DMS153 treated with DMSO at 0.1 percent for 48 hours (cell line): ENCODE data around the gene NACA.
"Not testable (repeated sequence)": the region's sequence is repeated elsewhere in the genome, so short reads cannot be mapped to it uniquely, and the experiment has no call there.

Experiments used
- DNase-seq: peaks from one replicate; lab custom pipeline; 2025; ENCODE audit not compliant: unreplicated experiment; lab: John Stamatoyannopoulos, UW

The NACA gene

DNA sequence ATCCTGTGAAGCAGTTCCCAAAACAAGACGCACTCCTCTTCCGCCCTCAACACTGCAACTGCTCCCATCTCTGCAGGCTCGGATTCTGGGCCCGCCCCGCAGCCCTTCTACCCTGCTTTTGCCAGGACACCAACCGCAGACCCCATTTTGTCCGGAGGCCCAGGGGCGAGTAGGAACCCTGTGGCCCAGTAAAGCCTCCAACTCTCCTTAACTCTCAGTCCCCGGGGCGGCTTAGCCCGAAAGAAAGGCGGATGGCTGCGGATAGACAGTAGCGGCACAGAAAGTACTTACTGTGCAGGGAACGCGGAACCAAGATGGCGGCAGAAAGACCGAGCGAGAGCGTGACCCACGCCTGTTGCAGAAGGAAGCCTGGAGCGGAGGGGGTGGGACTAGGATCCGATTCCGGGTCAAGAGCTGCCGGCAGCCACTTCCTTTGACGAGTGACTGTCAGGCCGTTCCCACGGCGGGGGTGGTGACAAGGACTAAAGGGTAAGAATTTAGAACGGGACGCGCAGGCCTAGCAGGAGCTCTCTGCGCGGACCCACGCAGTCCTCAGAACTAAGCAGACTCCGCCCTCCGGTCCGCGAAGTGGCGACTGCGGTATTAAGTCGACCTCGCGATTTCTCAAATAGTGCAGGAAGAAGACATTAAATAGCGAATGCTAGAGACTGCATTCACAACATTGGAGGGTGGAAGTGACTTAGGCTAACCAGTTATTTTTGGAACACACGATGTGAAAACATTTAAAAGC, at the start of gene NACA:
NACA (minus strand) TSS at position 328 of the 751 bp plus-strand sequence. CDS start 778 bp downstream, outside the sequence.
- DNase-seq: peak; percentile 92

DNA sequence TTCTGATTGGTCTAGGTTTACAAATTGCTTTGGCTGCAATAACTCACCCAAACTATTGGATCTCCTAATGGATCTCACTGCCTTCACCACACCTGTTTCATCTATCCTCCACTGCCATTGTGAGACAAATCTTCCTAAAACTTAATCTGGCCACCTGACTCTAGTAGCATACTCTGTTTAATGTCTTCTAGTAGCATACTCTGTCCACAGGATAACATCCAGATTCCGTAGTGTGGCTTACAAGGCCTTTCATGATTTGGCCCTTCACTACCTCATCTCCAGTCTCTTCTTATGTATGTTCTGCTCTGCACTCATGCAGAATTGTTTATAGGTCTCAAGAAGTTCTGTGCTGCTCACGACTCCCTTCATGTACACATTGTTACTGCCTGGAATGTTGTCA, 48.0 kb upstream of the NACA start:
- no peak for DNase-seq

DNA sequence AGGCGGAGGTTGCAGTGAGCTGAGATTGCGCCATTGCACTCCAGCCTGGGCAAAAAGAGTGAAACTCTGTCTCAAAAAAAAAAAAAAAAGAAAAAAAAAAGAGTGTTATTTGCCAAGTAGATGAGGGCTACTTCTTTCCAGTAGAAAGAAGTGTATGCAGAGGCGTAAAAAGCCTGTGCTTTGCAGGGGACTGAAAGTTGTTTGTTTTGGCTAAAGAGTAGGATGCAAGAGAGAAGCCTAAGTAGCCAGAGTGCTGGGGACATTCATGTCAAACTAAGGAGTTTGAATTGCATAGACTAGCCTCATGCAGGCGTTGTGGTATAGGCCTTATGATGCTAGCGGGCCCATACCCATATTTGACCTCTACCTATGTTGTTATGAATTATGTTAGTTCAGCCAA, 47.5 kb upstream of the NACA start:
- DNase-seq: no peak

DNA sequence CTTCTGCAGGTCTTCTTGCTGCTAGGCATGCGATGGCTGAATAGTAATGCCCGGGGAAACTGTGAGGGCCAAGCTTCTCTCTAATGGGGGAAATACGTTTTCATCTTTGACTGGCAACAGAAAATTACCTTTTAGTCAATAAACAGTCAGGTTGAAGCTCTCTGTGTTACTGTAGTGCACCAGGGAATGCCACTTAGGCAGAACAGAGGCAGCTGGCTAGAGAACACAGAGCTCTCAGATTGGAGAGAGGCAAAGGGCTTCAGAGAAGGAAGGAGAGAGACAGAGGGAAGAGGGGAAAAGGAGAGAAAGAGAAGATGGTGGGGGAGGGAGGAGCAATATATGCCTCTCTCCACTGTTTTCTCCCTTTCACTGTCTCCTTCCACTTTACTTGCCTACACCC, 44.8 kb upstream of the NACA start:
- no peak for DNase-seq

DNA sequence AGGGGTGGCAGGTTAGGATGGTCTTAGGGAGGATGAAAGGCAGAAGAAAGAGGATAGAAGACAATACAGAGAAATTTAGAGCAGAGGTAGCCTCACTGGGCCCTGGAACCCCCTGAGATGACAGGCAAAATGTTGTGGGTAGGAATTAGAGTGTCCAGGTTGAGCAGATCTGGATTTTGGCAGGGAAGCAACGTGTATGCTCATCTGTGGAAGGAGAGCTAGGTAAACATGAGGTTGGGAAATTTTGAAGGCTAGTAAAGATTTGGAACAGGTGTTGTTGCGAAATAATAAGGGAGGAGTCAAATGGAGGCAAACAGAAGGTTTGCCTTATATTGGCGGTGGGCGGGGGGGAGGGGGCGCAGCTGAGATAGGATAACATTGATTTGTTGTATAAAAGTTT, 43.3 kb upstream of the NACA start:
- DNase-seq: no peak

DNA sequence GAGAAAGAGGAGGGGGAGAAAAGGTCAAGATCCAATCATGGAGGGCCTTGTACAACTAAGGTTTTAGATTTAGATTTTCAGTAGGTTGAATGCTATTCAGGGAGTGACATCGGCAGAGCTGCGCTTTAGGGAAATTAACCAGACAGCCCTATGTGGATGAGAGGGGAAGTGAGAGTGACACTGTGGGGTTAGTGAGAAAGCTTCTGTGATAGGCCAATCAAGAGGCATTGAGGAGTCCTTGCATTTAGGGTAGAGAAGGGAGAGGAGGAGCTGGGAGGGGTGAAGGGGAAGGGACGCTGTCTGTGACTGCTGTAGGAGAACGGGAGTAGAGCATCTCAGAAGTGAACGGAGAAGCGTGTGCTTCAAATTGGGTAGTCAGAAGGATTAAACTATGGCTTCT, 41.4 kb upstream of the NACA start:
- DNase-seq: no peak

DNA sequence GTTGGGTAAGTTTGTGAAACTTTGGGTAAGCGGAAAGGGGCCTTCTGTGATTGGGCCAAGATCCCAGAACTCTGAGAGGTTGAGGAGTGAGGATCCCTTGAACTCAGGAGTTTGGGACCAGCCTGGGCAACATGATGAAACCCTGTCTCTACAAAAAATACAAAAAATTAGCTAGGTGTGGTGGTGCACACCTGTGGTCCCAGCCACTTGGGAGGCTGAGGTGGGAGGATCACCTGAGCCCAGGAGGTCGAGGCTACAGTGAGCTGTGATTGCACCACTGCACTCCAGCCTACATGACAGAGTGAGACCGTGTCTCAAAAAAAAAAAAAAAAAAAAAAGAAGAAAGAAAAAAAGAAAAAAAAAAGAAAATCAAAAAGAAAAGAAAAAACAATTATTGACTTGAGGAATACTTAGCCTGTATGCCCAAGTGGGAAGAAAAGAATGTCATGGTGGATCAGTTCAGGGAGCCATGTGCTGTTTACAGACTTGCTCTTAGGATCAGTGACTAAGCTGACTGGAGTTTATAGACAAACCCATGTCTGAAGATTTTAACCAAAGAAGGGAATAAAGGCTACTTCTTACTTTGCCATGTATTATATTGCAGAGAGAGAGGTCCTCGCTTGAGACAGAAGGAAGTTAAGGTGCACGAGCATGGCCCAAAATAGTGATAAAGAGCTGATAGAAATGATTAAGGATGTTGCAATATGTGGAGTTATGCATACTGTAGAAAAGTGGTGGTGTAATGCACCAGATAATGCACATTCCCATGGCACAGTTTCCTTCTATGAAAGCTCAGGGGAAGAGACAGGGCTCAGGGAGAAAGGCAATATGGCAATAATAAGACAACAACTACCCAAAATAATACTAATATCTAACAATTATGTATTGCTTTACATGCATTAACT, 38.9 kb upstream of the NACA start:
- no peak for DNase-seq

DNA sequence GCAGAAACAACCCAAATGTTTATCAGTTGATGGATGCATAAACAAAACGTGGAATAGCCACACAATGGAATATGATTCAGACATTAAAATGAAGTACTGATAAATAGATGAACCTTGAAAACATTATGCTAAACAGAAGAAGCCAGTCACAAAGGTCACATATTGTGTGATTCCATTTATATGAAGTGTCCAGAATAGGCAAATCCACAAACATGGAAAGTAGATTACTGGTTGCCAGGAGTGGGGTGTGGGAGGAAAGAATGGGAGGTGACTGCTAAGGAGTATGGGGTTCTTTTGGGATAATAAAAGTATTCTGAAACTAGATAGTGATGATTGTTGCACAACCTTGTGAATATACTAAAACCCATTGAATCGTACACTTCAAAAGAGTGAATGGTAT, 36.7 kb upstream of the NACA start:
- no peak for DNase-seq

DNA sequence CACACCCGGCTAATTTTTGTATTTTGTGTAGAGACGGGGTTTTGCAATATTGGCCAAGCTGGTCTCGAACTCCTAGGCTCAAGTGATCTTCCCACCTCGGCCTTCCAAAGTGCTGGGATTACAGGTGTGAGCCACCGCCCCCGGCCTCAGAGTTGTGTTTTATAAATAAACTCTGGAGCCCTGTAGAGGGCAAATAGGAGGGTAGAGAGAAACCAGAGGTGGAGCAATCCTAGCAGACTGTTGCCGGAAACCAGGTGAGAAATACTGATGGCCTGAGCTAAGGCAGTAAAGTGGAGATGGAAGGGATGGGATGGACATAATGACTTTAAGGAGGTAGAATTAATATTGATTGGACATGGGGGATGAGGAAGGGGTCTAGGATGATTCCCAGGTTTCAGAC, 35.4 kb upstream of the NACA start:
- no peak for DNase-seq

DNA sequence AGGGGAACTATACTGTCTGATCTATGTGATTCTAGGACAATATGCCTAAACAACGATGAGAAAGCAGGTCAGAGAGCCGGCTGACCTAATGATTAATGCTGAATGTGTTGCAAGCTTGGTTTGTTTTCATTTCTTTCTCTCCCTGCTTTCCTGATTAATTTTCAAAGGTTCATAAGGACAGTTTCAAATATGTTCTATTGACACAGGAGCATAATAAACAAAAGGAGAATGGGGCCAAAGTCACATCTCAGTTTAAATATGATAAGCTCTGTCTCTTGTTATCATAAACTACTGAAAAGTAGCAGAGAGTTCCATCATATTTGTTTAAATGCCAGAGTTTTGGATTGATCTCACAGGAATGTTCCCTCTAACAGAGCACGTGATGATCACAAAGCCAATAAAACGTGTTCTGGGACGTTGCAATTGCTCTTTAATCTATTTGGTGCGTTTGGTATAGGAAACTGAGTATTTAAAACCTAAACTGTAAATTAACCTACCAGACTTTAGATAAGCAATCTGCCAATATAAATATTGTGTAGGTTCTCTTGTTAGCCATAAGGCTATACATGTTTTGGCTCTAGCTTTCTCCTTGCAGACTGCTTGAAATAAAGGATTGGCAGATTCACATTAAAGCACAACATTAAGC, 34.3 kb upstream of the NACA start:
- DNase-seq: no peak

DNA sequence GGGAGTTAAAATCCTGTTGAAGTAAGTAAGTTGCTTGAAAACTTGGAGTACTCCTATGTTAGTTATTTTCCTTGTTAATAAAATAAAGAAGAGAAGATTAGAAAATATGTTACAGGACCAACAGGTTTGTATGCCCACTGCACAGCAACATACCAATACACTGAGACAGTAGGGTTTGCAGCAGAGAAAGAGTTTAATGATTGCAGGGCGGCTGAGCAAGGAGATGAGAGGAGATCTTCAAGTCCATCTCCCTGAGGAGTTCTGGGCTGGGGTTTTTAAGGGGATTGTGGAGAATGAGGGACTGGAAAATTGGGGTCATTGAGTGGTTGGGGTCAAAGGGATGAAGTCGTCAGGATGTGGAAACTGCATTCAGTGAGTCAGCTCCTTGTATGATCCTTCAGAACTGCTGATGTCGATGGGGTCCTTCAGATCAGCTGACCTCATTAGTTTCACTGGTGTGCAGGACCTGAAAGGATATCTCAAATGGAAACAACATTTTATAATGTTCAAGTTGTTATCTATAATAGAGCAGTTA, 33.7 kb upstream of the NACA start:
- no peak for DNase-seq

DNA sequence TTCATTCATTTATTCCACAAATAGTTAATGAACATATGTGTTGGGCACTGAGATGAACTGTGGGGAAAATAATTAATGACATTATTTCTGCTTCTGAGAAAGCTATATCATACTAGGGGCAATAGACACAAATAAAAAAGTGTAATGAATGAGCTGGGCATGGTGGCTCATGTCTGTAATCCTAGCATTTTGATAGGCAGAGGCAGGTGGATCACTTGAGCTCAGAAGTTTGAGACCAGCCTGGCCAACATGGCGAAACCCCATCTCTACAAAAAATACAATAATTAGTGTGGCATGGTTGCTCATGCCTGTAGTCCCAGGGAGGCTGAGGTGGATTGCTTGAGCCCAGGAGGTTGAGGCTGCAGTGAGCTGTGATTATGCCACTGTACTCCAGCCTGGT, 32.9 kb upstream of the NACA start:
- not testable (repeated sequence) for DNase-seq

DNA sequence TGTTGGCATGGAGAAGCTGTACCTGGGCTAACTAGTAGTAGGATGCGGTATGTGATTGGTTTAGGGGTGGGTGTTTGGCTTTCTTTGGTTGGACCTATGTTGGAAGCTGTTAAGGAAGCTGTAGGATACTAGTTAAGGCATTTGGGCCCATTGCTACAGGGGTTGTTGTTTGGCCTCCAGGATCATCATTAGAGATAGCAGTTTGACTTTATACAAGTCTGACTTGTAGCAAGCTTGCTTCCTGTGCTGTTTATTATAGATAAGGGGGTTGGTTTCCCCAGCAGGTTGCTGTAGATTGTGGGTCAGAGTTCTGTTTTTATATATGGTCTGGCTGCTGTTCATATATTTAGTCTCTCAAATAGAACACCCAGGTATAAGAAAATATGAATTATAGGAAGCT, 28.5 kb upstream of the NACA start:
- no peak for DNase-seq

DNA sequence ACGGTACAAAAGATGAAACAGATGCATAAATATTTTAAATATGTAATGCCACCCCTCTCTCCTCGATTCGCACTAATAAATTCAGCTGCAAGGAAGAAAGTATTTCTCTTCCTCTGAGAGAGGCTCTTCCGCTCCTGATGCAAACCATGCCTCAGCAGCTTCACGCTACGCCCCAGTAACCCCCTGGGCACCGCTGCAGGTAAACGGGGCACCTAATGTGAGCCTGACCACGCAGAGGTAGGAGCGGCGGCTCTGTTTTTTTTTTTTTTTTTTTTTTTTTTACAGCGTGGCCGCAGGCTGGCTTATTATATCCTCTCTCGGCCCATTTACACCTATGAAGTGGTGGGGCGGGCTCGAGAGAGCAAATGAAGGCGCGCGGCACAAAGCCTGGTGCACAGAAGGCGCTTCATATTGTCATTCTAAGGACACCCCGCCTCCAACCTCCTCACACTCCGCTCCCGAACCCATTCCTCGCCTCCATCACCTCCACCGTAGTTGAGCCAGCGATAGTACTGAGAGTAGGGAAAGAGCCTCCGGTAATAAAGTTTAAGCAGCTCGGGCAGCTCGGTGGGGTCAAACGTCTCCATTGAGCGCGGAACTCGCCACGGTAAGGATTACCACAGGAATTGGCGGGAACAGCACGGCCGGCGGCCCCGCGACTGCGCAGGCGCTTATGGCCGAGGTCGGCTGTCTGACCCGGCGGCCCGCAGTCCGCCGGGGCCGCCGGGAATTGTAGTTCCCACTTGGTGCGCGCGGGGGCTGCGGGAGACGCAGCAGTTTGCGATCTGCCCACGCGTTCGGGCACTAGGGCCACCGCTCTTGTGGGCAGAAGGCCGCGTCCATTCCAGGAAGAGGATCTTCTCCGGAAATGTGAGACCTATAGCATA, 26.9 kb upstream of the NACA start, which contains the start of gene PRIM1:
PRIM1 (minus strand) TSS at position 612 of the 887 bp plus-strand sequence; CDS start at position 587, 25 bp downstream.
- peak; percentile 91 for DNase-seq

DNA sequence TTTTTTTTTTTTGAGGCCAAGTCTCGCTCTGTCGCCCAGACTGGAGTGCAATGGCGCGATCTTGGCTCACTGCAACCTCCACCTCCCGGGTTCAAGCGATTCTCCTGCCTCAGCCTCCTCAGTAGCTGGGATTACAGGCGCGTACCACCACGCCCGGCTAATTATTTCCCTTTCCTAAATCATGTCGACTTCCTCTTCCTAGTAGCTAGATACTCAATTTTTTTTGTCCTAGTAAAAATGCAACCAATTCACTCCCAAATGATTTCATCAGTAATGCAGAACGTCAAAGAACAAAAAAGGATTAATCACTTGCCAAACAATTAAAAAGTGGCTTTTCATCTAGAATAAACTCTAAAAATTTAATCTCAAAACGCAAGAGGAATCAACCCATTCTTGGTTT, 25.5 kb upstream of the NACA start:
- DNase-seq: not testable (repeated sequence)

DNA sequence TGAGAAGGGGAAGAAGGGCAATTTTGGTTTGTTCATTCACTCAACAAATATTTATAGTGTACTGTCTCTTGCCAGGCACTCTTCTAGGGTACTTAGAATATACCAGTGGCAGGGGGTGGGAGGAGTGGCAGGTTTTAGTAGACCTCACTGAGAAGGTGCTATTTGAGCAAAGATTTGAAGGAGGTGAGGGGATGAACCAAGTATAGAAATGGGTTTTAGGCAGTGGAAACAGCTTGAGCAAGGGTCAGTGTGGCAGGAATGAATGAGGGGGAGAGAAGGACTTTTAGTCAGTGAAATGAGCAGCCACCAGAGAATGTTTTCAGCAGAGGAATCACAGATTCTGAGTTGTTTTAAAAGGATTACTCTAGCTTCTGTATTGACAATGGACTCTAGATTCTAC, 24.8 kb upstream of the NACA start:
- DNase-seq: no peak

DNA sequence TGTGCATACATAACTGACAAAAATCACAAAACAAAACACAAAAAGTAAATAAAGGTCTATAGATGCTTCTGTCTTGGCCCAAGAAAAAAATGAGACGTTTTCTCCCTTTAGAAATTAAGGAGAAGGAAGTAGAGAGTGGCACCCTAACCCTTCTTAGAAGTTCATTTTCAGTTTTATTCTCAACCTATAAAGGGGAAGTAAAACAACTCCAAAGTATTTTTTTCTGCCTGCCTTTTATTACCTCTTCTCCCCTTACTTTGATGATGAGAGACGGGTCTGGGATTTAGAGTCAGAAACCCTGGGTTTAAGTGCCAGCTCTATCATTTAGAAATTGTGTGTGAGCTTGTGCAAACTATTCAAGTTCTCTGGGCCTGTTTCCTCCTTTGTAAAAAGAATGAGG, 24.3 kb upstream of the NACA start:
- DNase-seq: no peak

DNA sequence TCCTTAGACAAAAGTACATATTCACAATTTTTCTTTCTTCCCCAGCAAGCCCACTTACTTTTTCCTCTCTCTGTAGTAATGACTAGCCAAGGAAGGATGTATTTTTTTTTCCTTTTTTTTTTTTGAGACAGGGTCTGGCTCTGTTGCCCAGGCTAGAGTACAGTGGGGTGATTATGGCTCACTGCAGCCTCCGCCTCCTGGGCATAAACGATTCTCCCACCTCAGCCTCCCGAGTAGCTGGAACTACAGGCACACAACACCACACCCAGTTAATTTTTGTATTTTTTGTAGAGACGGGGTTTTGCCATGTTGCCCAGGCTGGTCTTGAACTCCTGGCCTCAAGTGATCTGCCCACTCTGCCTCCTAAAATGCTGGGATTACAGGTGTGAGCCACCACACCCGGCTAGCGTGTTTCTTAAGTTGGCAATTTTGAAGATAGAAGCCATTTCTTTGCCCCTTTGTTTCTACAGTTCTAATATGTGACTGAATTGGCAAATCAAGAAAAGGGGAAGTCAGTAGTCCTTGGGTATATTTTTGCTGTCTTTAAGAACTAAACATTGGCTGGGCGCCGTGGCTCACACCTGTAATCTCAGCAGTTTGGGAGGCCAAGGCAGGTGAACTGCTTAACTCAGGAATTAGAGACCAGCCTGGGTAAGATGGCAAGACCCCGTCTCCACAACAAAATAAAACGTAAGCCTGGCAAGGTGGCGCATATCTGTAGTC, 3.2 kb upstream of the NACA start:
- no peak for DNase-seq

DNA sequence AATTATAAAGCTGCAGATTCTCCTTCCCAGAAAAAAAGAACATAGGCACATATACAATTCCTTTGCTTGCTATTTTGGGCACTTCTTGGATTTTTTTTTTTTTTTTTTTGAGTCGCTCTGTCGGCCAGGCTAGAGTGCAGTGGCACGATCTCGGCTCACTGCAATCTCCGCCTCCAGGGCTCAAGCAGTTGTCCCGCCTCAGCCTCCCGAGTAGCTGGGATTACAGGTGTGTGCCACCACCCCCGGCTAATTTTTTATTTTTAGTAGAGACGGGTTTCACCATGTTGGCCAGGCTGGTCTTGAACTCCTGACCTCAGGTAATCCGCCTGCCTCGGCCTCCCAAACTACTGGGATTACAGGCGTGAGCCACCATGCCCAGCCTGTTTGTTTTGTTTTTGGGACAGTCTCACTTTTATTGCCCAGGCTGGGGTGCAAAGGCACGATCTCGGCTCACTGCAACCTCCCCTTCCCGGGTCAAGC, 1.1 kb upstream of the NACA start:
- not testable (repeated sequence) for DNase-seq

DNA sequence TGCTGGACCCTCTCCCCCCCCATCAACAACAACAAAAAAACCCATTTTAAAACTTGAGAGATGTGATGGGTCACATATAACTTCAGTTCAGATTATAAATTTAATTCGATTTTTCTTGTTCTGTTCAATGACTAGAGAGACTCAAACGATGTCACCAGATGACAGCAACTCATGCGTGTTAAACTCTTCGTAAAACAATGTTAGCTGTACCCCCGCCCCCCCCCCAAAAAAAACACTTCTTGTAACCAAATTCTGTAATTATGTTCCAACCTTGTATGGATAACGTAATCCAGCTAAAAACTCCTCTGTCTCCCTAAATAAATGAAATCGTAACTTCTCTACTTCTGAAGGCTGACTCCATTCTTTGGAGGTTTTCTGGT, 614 bp upstream of the NACA start:
- DNase-seq: no peak
